A673 (cell line): ENCODE results near the gene GSTM1.

Experiments
- CTCF ChIP-seq: fragments of 300-800, 200-600 bp; sonication (generic); conservative IDR thresholded peaks from 2 replicates; pipeline ENCODE4 v1.5.1; 2017; ENCODE audit warnings: low read depth, mild to moderate bottlenecking, antibody characterized with exemption, low read length, moderate library complexity, mixed read lengths
- EZH2 ChIP-seq: fragments of 200-600 bp; sonication (generic); IDR thresholded peaks from 2 replicates; pipeline ENCODE4 v1.6.1; 2017; ENCODE audit warnings: borderline replicate concordance, low read depth, mild to moderate bottlenecking, mixed read lengths, antibody characterized with exemption, low read length; ENCODE audit not compliant: poor library complexity, severe bottlenecking

GRCh38 chr1:109730666-109731065, 43.0 kb downstream of the GSTM1 start:
- TF ChIP-seq CTCF (no peak), EZH2 (no peak)
